MCF 10A (cell line): ENCODE measurements around the gene WDPCP. TPM values are rescaled to one million over a fixed set of nuclear protein-coding genes. Genes with fewer than 3 reads are reported as not detected.

Source experiments
- BruUV-seq: library from RNA; stranded (reverse); fragments of 400-500 nt; replicated peaks from 2 replicates; lab custom pipeline; 2021; lab: Mats Ljungman, UMichigan
- CTCF ChIA-PET: fragments of 300-600 bp; sonication (Branson Sonifier 250); formaldehyde crosslinking; extraction: SDS; loops from one replicate; lab custom pipeline; 2021; ENCODE audit warnings: antibody characterized with exemption, inconsistent platforms; lab: Yijun Ruan, JAX
- POLR2A ChIA-PET: fragments of 300-600, 350-650 bp; sonication (Branson Sonifier 250); formaldehyde crosslinking; extraction: SDS; loops from one replicate; lab custom pipeline; 2020; ENCODE audit warnings: antibody characterized with exemption, inconsistent platforms; lab: Yijun Ruan, JAX
- DNase-seq: peaks from one replicate; pipeline ENCODE4 v3.0.0-alpha.2; 2018; ENCODE audit not compliant: unreplicated experiment
- H3K27ac Mint-ChIP-seq: one replicate; pipeline ENCODE4 v1.8.0; 2022; ENCODE audit warnings: mild to moderate bottlenecking, low read depth, mixed read lengths; ENCODE audit not compliant: unreplicated experiment
- H3K27me3 Mint-ChIP-seq: one replicate; pipeline ENCODE4 v1.8.0; 2022; ENCODE audit warnings: mixed read lengths; ENCODE audit not compliant: insufficient read depth, unreplicated experiment
- H3K36me3 Mint-ChIP-seq: one replicate; pipeline ENCODE4 v1.8.0; 2022; ENCODE audit warnings: mild to moderate bottlenecking, moderate library complexity, mixed read lengths; ENCODE audit not compliant: insufficient read depth, unreplicated experiment
- H3K4me1 Mint-ChIP-seq: one replicate; pipeline ENCODE4 v1.8.0; 2022; ENCODE audit warnings: mixed read lengths; ENCODE audit not compliant: insufficient read depth, unreplicated experiment
- H3K4me3 Mint-ChIP-seq: one replicate; pipeline ENCODE4 v1.8.0; 2022; ENCODE audit warnings: mild to moderate bottlenecking, moderate library complexity, mixed read lengths; ENCODE audit not compliant: unreplicated experiment
- H3K9me3 Mint-ChIP-seq: one replicate; pipeline ENCODE4 v1.8.0; 2022; ENCODE audit warnings: mixed read lengths; ENCODE audit not compliant: unreplicated experiment
- intact Hi-C: fragments of 100-400 bp; cut with micrococcal nuclease; formaldehyde crosslinking; loops from 2 replicates; pipeline ENCODE4 v1.14.1; 2022
- total RNA-seq: library from RNA; stranded (reverse); gene quantifications from 2 replicates; pipeline ENCODE4 v1.2.3, GENCODE V29; 2022
- TF ChIP-seq, protein P1 (sequence below): fragments of 200-600 bp; IDR thresholded peaks from one replicate; pipeline ENCODE4 v1.8.0; 2022; ENCODE audit warnings: antibody characterized with exemption, mild to moderate bottlenecking; ENCODE audit not compliant: unreplicated experiment

The WDPCP gene
- total RNA-seq, 1 experiment from 2014 or later, result 6.9 TPM

DNA sequence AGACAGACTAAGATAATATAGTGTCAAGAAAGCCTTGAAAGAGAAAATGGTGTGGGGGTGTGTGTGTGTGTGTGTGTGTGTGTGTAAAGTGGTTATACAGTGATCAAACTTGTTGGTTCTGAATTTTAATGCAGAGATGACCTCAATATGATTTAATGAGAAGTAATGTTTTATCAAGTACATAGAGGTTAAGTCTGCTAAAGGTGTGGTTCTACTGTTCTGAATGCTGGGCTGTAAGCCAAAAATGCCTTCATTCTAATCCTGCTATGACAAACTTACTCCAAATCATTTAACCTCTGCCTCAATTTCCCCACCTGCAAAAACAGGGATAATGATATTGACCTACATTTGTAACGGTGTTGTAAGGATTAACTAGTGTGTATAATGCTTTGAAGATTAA is 87.9 kb downstream of the WDPCP start:
- no peaks in the 10 kb centered on the region for H3K9me3 Mint-ChIP-seq
- peak; percentile 18 for DNase-seq
- H3K4me1 Mint-ChIP-seq, result peaks cover 7% of the 10 kb centered on the region
- H3K27ac Mint-ChIP-seq, result no peak overlapping the region
- intact Hi-C loops, result no loop called here
- POLR2A ChIA-PET, result interaction anchor here (0.6 kb wide), 1 partner anchor 88 kb away, joined by 3 read pairs; the partner anchor contains the start of gene MDH1
- no peak overlapping the region for H3K4me3 Mint-ChIP-seq
- CTCF ChIA-PET, result interaction anchor here (4.8 kb wide), 1 partner anchor 13 kb away, joined by 37 read pairs; no protein-coding TSS in a partner anchor
- BruUV-seq, result no TSS peak
- no peaks in the 10 kb centered on the region for H3K36me3 Mint-ChIP-seq
- TF ChIP-seq, protein P1, sequence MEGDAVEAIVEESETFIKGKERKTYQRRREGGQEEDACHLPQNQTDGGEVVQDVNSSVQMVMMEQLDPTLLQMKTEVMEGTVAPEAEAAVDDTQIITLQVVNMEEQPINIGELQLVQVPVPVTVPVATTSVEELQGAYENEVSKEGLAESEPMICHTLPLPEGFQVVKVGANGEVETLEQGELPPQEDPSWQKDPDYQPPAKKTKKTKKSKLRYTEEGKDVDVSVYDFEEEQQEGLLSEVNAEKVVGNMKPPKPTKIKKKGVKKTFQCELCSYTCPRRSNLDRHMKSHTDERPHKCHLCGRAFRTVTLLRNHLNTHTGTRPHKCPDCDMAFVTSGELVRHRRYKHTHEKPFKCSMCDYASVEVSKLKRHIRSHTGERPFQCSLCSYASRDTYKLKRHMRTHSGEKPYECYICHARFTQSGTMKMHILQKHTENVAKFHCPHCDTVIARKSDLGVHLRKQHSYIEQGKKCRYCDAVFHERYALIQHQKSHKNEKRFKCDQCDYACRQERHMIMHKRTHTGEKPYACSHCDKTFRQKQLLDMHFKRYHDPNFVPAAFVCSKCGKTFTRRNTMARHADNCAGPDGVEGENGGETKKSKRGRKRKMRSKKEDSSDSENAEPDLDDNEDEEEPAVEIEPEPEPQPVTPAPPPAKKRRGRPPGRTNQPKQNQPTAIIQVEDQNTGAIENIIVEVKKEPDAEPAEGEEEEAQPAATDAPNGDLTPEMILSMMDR, result no peak
- no peaks in the 10 kb centered on the region for H3K27me3 Mint-ChIP-seq

DNA sequence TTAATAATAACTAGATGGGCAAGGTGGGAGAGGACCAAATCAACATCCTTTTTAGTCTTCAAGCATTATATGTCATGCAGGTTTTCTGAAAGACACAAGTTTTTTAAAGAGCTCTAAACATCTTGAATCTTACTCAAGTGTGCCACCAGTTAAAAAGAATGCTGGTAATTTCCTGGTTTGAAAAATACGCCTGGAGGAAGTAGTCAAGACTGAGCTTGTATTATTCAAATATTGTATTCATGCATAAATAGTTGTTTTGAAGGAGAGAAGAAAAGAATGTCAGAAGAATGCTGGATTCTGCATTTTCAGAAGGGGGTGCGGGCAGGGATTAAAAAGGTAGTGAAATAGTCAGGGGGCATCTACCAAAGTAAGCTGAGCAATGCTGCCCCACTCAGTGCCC is 90.7 kb downstream of the WDPCP start:
- ChIA-PET CTCF (interaction anchor here (4.8 kb wide), 1 partner anchor 10 kb away, joined by 37 read pairs; no protein-coding TSS in a partner anchor), POLR2A (interaction anchor here (0.9 to 1.0 kb wide), 2 partner anchors 44 to 90 kb away, joined by 3 to 4 read pairs; partner anchors contain the start of gene WDPCP)
- no peaks in the 10 kb centered on the region for H3K27me3 Mint-ChIP-seq
- no peaks in the 10 kb centered on the region for H3K9me3 Mint-ChIP-seq
- TF ChIP-seq, protein P1, result no peak
- no peaks in the 10 kb centered on the region for H3K36me3 Mint-ChIP-seq
- no TSS peak for BruUV-seq
- H3K4me3 Mint-ChIP-seq, result no peak overlapping the region
- no peak overlapping the region for H3K27ac Mint-ChIP-seq
- H3K4me1 Mint-ChIP-seq, result peaks cover 7% of the 10 kb centered on the region
- no peak for DNase-seq
- intact Hi-C loops, result no loop called here

DNA sequence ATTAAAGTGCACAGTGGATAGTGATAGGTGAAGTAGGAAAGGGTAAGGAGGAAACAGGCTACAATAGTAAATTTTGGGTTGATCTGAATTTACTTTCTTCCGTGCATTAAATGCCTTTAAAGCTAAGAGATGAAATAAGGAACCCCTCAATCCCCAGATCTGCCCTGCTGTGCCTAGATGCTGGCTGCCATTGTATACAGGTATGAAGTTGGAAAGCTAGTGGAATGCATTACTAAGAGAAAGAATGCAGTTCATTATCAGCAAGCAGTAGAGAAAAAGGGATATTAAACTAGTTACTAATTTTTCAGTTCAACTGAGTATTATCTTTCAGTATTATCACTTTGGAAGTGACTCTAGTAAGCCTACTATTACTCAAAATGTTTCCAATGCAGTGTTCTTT is 93.3 kb downstream of the WDPCP start:
- no peak overlapping the region for H3K4me3 Mint-ChIP-seq
- BruUV-seq, result no TSS peak

DNA sequence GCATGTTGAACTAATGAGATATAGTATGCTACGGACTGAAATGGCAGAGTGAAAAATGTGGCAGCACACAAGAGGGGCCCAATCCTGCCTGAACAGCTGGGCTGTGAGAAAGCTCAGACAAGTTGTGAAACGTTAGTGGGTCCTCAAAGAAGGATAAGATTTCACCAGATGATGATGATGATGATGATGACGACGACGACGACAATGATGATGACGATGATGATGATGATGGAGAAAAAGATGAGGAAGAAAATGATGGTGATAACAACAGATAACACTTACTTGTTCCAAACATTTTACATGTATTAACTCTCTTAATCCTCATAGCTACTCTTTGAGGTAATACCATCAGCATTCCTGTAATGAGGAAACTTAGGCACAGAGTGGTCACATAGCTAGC is 94.2 kb downstream of the WDPCP start:
- BruUV-seq, result no TSS peak
- Mint-ChIP-seq H3K27ac (no peak overlapping the region), H3K4me3 (no peak overlapping the region), H3K9me3 (no peaks in the 10 kb centered on the region), H3K4me1 (no peaks in the 10 kb centered on the region), H3K27me3 (no peaks in the 10 kb centered on the region), H3K36me3 (no peaks in the 10 kb centered on the region)
- CTCF ChIA-PET, result interaction anchor here (0.7 kb wide), 1 partner anchor 58 kb away, joined by 3 read pairs; no protein-coding TSS in a partner anchor
- intact Hi-C loops, result no loop called here
- POLR2A ChIA-PET, result no interaction called here
- TF ChIP-seq, protein P1, result no peak
- no peak for DNase-seq

More for the DNA sequence above, 93.3 kb downstream of the WDPCP start:
- CTCF ChIA-PET, result interaction anchor here (0.6 to 0.7 kb wide), 2 partner anchors 7 to 9 kb away, joined by 3 read pairs; no protein-coding TSS in a partner anchor
- H3K36me3 Mint-ChIP-seq, result no peaks in the 10 kb centered on the region
- H3K27ac Mint-ChIP-seq, result no peak overlapping the region
- no peaks in the 10 kb centered on the region for H3K27me3 Mint-ChIP-seq
- no peaks in the 10 kb centered on the region for H3K9me3 Mint-ChIP-seq
- DNase-seq, result no peak
- intact Hi-C loops, result no loop called here
- TF ChIP-seq, protein P1, result no peak
- POLR2A ChIA-PET, result interaction anchor here (0.6 kb wide), 1 partner anchor 54 kb away, joined by 3 read pairs; no protein-coding TSS in a partner anchor
- H3K4me1 Mint-ChIP-seq, result peaks cover 1% of the 10 kb centered on the region
